GM18508 (cell line): ENCODE data around the gene PRUNE1.

Source experiments
- ATAC-seq: cut with Tn5 transposase; IDR thresholded peaks from one replicate; pipeline ENCODE4 v1.9.1; 2021; ENCODE audit warnings: moderate number of reproducible peaks; ENCODE audit not compliant: insufficient read depth, unreplicated experiment

Gene PRUNE1

DNA sequence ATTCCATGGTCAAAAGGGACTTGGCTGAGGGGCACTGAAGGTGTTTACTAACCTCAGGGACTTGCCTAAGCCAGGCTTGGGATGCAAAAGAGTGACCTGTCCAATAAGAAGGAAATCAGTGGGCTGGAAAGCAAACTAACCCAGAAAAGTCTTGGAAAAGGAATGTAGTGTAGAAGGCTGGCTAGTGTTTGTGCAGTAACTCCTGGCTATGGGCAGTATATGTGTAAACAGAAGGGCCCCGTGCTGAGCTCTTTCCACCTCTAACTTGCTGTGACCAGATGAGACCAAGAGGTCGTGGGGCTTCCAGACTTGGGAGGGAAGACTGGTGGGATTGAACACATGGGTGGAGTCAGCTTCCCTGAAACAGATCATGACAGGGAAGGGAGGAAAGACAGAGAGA is 5.6 kb upstream of the PRUNE1 start:
- no peak for ATAC-seq

GRCh38 chr1:151003180-151003579 is 5.1 kb upstream of the PRUNE1 start:
- ATAC-seq: no peak

- no peak for ATAC-seq
These were observed 2.4 kb upstream of the PRUNE1 start for GRCh38 chr1:151005729-151006319.

DNA sequence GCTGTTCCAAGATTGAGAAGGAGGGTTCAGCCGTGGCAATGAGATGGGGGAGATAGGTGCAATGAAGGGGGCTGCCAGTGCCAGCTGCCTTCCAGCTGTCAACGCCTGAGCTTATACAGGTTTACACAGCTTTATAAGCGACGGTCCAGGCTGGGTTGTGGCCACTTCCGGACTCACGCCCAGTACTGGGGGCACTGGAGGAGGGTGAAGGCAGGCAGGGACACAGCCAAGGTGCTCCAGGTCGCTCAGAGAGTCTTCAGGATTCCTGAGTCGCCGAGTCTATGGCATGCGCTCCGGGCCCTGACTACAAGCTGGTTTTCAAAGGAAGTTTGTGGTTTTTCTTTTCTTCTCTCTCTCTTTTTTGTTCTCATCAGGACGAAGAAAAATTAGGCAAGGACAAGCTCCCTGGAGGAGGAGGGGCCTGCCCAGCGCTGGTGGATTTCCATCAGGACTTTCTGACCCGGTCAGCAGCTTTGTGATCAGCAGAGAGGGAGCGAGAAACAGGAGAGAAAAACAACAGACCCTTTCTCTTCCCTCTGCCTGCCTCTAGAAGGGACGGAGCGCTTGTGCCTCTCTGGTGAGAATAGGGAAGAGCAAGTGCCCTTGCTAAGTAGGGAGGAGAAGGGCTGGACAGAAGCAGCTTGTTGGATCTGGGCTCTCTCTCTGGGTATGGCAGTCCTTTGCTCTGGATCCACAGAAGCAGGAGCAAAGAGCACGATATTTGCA is 1.8 kb upstream of the PRUNE1 start, which contains the start of gene MINDY1:
Gene MINDY1, minus strand, starts transcription at position 576 of the 726 bp plus-strand sequence. CDS start 4,285 bp downstream, outside the sequence.
- no peak for ATAC-seq

DNA sequence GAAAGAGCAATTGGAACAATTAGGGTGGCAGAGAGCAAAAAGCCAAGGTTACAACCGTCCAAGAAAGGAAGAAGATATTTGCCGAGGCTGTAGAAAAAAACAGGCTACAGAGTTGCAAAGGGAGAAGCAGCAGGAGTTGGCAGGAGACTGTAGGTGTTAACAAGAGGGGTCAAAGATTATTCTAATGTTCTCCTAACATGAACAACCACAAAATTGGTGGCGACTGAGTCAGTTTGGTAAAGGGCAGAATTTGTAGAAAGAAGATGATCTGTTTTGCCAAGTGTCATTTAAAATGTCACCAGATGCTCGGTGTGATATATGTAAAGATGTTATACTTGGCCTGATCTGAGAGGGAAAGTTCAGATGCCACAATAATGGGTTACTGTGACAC is 401 bp upstream of the PRUNE1 start:
- ATAC-seq: no peak

GRCh38 chr1:151009206-151009587 is 948 bp downstream of the PRUNE1 start:
- no peak for ATAC-seq

DNA sequence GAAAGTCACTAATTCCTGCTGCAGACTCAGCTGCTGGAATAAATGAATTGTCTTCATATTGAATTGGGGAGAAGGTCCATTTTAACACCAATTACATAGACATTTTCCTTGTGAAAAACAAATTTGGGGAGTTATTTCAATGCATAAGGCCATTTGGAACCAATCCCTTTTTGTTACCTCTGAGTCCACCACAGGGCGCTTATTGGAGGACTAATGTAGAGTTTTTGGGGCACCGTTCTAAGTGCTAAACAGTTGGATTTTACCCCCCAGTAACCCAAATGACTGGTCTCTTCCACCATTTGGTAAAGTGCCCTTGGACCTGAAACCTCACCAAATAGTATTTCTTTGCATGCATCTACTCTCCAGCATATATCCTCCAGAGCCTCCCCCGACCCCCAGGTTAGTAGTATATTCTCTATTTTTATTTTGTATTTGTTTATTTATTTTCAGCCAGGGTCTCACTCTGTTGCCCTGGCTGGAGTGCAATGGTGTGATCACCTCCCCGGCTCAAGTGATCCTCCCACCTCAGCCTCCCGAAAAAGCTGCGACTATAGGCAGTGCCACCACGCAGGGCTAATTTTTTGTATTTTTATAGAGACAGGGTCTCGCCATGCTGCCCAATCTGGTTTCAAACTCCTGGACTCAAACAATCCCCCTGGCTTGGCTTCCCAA is 1.6 kb downstream of the PRUNE1 start:
- ATAC-seq: no peak

- no peak for ATAC-seq
These were observed 2.1 kb downstream of the PRUNE1 start for GRCh38 chr1:151010346-151010726.

GRCh38 chr1:151011154-151011850 is 3.1 kb downstream of the PRUNE1 start:
- ATAC-seq: no peak

DNA sequence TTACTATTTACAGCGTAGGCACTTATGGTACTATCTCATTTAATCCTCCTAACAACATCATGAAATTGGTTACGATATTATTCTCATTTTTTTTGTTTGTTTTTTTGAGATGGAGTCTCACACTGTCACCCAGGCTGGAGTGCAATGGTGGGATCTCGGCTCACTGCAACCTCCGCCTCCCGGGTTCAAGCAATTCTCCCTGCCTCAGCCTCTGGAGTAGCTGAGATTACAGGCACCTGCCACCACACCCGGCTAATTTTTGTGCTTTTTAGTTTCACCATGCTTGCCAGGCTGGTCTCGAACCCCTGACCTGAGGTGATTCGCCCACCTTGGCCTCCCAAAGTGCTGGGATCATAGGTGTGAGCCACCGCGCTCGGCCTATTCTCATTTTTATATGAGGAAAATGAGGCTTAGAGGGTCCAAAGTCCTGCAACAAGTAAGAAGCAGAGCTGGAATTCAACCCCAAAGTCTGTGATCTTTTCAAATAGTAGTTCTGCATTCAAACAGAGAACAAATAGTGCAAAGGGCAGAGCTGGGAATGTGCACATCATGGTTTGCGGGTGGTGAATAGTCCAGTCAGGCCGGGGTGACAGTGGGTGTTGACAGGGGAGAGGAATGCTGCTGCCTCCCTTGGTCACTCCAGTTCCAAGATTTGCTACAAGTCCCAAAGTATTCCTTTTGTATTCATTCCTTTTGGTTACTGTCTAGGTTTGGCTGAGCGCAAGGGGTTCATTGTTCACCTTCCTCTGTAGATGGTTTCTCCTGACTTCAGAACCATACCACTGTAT is 4.6 kb downstream of the PRUNE1 start:
- no peak for ATAC-seq

DNA sequence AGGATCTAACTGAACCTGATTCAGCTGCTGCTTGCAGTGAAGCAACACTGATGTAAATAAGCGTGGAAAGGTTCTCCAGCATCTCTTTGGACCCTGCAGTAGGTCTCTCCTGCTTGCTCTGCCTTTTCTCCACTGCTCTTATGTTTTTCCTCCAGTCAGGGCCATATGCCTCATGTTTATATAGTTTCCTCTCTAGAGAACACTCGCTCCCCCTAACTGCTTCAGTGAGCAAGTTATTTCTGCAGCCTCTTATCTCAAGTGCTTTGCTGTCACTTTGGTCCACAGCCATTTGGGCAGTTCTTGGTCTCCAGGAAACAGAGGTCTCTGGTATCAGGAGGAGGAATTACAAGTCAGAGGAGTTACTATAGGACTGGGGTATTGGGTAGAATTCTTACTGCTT is 5.3 kb downstream of the PRUNE1 start:
- ATAC-seq: no peak

DNA sequence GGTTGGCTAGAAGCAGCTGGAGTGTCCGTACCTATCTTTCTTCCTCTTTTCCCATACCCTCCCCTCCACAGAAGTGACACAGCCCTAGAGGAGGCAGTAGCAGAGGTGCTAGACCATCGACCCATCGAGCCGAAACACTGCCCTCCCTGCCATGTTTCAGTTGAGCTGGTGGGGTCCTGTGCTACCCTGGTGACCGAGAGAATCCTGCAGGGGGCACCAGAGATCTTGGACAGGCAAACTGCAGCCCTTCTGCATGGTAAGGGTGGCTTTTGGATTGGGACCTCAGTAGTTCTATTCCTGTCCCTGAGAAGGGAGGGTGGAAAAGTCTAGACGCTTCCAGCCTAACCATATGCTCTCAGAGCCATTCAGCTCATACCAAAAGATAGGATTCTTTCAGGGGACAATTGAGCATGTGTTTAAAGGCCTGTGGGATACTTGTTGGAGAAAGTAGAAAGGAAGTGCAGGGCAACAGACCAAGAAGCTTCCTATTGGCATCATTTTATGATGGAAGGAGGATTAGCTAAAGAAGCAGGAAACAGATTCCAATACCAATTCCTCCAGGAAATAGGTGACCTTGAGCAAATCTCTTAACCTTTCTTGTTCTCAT is 16.4 kb downstream of the PRUNE1 start:
- no peak for ATAC-seq

- no peak for ATAC-seq
These were observed 18.2 kb downstream of the PRUNE1 start for GRCh38 chr1:151026460-151026859.

DNA sequence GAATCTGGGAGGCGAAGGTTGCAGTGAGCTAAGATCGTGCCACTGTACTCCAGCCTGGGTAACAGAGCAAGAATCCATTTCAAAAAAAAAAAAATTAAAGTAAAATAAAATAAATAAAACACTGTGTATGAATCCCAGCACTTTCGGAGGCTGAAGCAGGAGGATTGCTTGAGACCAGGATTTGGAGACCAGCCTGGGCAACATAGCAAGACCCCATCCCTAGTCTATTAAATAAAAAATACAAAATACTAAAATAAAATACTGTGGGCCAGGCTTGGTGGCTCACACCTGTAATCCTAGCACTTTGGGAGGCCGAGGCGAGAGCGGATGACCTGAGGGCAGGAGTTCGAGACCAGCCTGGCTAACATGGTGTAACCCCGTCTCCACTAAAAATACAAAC is 23.9 kb downstream of the PRUNE1 start:
- ATAC-seq: no peak

GRCh38 chr1:151035167-151035566 is 26.9 kb downstream of the PRUNE1 start:
- no peak for ATAC-seq

- no peak for ATAC-seq
These were observed 28.1 kb downstream of the PRUNE1 start, which contains the start of gene BNIPL for GRCh38 chr1:151036356-151036755. TSS of gene BNIPL (plus strand) at chr1:151036586. CDS start at chr1:151036726, 140 bp downstream.

DNA sequence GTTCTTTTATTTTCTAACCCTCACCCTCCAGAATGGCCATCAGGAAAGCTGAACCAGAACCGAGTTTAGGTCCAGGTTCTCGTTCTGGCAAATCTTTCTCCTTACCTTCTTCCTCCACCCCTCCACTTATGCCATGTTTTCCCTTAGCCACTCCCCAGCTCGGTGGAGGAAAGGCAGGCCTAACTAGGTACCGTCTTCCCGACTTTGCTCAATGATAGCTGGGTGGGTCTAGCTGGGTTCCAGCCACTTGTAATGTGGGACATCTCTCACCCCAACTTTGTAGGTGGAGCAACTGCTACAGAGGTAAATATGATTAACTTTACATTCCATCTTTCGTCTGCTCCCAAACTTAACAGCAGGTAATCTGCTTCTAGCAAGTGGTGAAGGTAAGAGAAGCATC is 28.8 kb downstream of the PRUNE1 start:
- no peak for ATAC-seq

- no peak for ATAC-seq
These were observed 31.3 kb downstream of the PRUNE1 start for GRCh38 chr1:151039521-151039920.

GRCh38 chr1:151043163-151043562 is 34.9 kb downstream of the PRUNE1 start:
- no peak for ATAC-seq

DNA sequence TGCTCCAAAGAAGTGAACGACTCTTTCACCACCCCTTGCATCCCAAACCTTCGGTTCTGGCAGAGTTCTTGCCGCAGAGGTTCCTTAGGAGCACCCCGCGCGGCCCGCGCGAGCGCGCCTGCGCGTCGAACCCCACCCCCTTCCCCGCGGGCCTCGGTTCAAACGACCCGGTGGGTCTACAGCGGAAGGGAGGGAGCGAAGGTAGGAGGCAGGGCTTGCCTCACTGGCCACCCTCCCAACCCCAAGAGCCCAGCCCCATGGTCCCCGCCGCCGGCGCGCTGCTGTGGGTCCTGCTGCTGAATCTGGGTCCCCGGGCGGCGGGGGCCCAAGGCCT is 39.3 kb downstream of the PRUNE1 start, which contains the start of gene C1orf56:
Gene C1orf56, plus strand, starts transcription at position 161 of the 334 bp plus-strand sequence. Its CDS starts 97 bp downstream, at position 258.
- ATAC-seq: no peak
